ENCODE results near the gene ITGB4. TPM values are rescaled to one million over a fixed set of nuclear protein-coding genes. Genes with fewer than 3 reads are reported as not detected.

The ITGB4 gene
- total RNA-seq, 1 experiment from 2014 or later: 568 TPM

GRCh38 chr17:75749545-75750389 is 28.5 kb downstream of the ITGB4 start:
- ATAC-seq (peak; percentile 81), DNase-seq (ENCODE audit: low read depth, low spot score) (no peak)
- Histone ChIP-seq H3K4me2 (ENCODE audit: low read length) (no peak overlapping the region), H2AFZ (ENCODE audit: low read depth, low read length, poor library complexity, severe bottlenecking) (no peak overlapping the region), H3K4me1 (ENCODE audit: control insufficient read depth in 1 of 2, insufficient read depth in 2 of 2, low read length in 2 of 2) (peaks cover 0 to 3% of the 10 kb centered on the region in 2 experiments; a peak in 1 of 4 replicates), H3K9ac (ENCODE audit: low read length) (no peak overlapping the region), H3K9me2 (ENCODE audit: insufficient read depth) (no peaks in the 10 kb centered on the region), H3K9me3 (ENCODE audit: control insufficient read depth in 1 of 2, insufficient read depth in 1 of 2, low read depth in 1 of 2, low read length in 2 of 2) (no peaks in the 10 kb centered on the region), H3K4me3 (replicated peaks in 1 of 2; ENCODE audit: low read depth in 1 of 2, low read length in 2 of 2) (no peak overlapping the region), H3K79me2 (ENCODE audit: insufficient read depth, low read length) (no peaks in the 10 kb centered on the region; the same call in 1 of the 2 replicates), H4K20me1 (ENCODE audit: insufficient read depth) (no peaks in the 10 kb centered on the region; the same call in 1 of the 2 replicates), H3K27me3 (ENCODE audit: insufficient read depth, low read length) (no peaks in the 10 kb centered on the region), H3K27ac (ENCODE audit: low read depth, low read length) (peak overlapping the region; percentile 41; the same call in 1 of the 2 replicates), H3K36me3 (ENCODE audit: control insufficient read depth in 1 of 2, insufficient read depth in 2 of 2, low read length in 2 of 2) (peaks cover 35 to 69% of the 10 kb centered on the region in 2 experiments; a peak in 3 of 4 replicates)
- TF ChIP-seq RAD21 (IDR thresholded peaks at IDR 0.05; ENCODE audit: low read depth) (peak; percentile 83), ZNF274 (IDR thresholded peaks at IDR 0.05; ENCODE audit: low read depth, low read length) (no peak), POLR2AphosphoS5 (IDR thresholded peaks at IDR 0.05; ENCODE audit: low read depth, low read length) (no peak)
- TF ChIP-seq, protein P1, sequence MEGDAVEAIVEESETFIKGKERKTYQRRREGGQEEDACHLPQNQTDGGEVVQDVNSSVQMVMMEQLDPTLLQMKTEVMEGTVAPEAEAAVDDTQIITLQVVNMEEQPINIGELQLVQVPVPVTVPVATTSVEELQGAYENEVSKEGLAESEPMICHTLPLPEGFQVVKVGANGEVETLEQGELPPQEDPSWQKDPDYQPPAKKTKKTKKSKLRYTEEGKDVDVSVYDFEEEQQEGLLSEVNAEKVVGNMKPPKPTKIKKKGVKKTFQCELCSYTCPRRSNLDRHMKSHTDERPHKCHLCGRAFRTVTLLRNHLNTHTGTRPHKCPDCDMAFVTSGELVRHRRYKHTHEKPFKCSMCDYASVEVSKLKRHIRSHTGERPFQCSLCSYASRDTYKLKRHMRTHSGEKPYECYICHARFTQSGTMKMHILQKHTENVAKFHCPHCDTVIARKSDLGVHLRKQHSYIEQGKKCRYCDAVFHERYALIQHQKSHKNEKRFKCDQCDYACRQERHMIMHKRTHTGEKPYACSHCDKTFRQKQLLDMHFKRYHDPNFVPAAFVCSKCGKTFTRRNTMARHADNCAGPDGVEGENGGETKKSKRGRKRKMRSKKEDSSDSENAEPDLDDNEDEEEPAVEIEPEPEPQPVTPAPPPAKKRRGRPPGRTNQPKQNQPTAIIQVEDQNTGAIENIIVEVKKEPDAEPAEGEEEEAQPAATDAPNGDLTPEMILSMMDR (IDR thresholded peaks at IDR 0.05 in 2 of 3, conservative IDR thresholded peaks at IDR 0.05 in 1 of 3; ENCODE audit: borderline replicate concordance in 1 of 3, insufficient read depth in 1 of 3, low read depth in 2 of 3, low read length in 2 of 3): peak; percentile 85 to 98 (median 95)
- ChIA-PET CTCF (interaction anchor here (0.6 to 7.5 kb wide), 16 partner anchors 11 to 148 kb away, joined by 3 to 174 read pairs (median 5); partner anchors contain the start of genes GALK1, RECQL5, SAP30BP and SMIM5), POLR2A (interaction anchor here (0.6 to 0.8 kb wide), 2 partner anchors 30 to 488 kb away, joined by 3 read pairs; partner anchors contain the start of gene GGA3), RAD21 (ENCODE audit: low non-redundant PET in 1 of 2, low total read pairs in 2 of 2, uncharacterized antibody in 2 of 2, unreplicated experiment in 2 of 2) (interaction anchor here (0.8 to 3.9 kb wide), 8 partner anchors 67 to 149 kb away, joined by 3 to 13 read pairs (median 4); partner anchors contain the start of gene SMIM5 (in 2 of the 2))
- intact Hi-C loops (cut with micrococcal nuclease): loop anchor here (10.0 kb wide), 2 partner anchors 235 to 325 kb away; partner anchors contain the start of genes CASKIN2 and TSEN54
- BruUV-seq (replicated peaks): no TSS peak
